K562 (cell line): ENCODE measurements around the gene TTC33. TPM values are rescaled to one million over a fixed set of nuclear protein-coding genes. Genes with fewer than 3 reads are reported as not detected.

ENCODE experiments used
- CHAMP1 ChIP-seq: fragments of 450-650 bp; IDR thresholded peaks from 2 replicates; pipeline ENCODE4 v1.6.1; 2016; ENCODE audit warnings: mild to moderate bottlenecking
- HNRNPH1 ChIP-seq: fragments of 200-400 bp; formaldehyde crosslinking; optimal IDR thresholded peaks from 2 replicates; pipeline ENCODE3; 2017; ENCODE audit warnings: low read depth, mild to moderate bottlenecking, low read length, moderate library complexity
- MAFG ChIP-seq: fragments of 450-650 bp; conservative IDR thresholded peaks from 2 replicates; pipeline ENCODE4 v1.6.1; 2016; ENCODE audit warnings: missing genetic modification characterization, missing compliant biosample characterization
- PHB2 ChIP-seq: fragments of 450-650 bp; IDR thresholded peaks from 2 replicates; pipeline ENCODE4 v1.6.1; 2017; ENCODE audit warnings: low read depth
- SAP30 ChIP-seq: fragments of 200-600 bp; sonication (generic); IDR thresholded peaks from 2 replicates; pipeline ENCODE4 v1.6.1; 2012; ENCODE audit warnings: borderline replicate concordance, low read depth, mild to moderate bottlenecking, moderate library complexity, low read length, control low read depth, inconsistent platforms; ENCODE audit not compliant: insufficient read depth, poor library complexity, severe bottlenecking
- SMARCA4 ChIP-seq: fragments of 450-650 bp; IDR thresholded peaks from 2 replicates; pipeline ENCODE4 v1.6.1; 2016
- polyA plus RNA-seq, 8 experiments: library from polyadenylated mRNA; depleted of rRNA in 4 of 8; stranded (reverse) in 5 of 8; unstranded in 3 of 8; fragments of >200 nt; fragmentation: Nextera tagmentation in 2 of 8; fragmentation: Illumina TruSeq in 1 of 8; extraction: Ambion mirVana in 2 of 8; extraction: Trizol in 1 of 8; gene quantifications; 2 replicates each; pipeline versions ENCODE4 v1.2.1 to v1.2.3, GENCODE V29; 2011 to 2014; ENCODE audit warnings: inconsistent platforms in 1 of 8, missing spikeins in 1 of 8
- total RNA-seq, 7 experiments: library from RNA; depleted of rRNA in 6 of 7; stranded (reverse); fragments of >200 nt in 6 of 7; fragmentation: Illumina TruSeq in 2 of 7; extraction: Trizol in 2 of 7; gene quantifications; 2 replicates each; pipeline versions ENCODE4 v1.2.1 to v1.2.3, GENCODE V29; 2011 to 2021; ENCODE audit warnings: low replicate concordance in 1 of 7

TTC33 gene
- total and polyA plus RNA-seq, 9 of the 15 experiments (the other 6 are each of a cell fraction or from before 2014, with no cell fraction given) = 11.5 to 24.9 (median 21.1) TPM

DNA sequence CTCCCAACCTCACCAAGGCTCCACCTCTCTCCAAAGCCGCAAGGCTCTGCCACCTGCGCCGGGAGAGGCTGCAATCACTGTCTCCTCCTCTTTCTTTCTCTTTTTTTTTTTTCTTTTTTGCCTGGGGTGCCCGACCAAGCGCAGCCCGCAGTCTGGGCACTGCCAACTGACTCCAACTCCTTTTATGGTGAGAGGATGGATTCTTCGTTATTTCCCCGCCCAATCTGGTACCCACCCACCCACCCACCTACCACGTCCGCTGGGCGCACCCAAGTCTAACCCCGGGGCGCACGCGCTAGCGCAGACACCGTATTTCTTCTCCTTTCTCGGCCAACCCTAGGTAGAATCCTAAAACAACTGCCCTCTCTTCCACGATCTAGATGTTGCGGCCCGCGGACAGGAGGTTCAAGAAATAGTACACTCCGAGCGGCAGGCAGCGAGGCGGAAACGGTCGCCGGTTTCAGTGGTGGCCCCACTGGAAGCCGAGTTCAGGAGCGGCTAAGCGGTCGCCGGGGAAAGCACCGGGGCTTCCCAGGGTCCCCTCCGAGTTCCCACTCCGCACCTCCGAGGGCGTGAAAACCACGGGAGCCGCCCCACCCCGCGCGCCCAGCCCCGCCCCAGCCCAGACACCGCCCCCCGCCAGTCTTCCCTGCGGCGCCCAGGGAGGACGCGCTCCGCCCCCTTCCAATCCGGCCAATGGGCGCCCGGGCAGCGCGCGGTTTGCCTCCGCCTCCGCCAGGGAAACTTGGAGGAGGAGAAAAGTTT, 76.4 kb downstream of the TTC33 start (continued):
- TF ChIP-seq CHAMP1 (no peak), SAP30 (no peak), PHB2 (no peak), HNRNPH1 (no peak), MAFG (tag) (no peak), SMARCA4 (no peak)
